Liver (tissue), 9 donors: ENCODE measurements around the gene VWA2. TPM values are rescaled to one million over a fixed set of nuclear protein-coding genes. Genes with fewer than 3 reads are reported as not detected.

Experiments used
- DNase-seq: peaks from one replicate; pipeline ENCODE4 v3.0.0-alpha.2; 2017; ENCODE audit warnings: low spot score
- H3K27ac ChIP-seq, 2 donors: one replicate each; pipeline ENCODE4 v1.7.0; 2013; ENCODE audit warnings: inconsistent platforms in 2 of 2, low read length in 2 of 2, control low read depth in 1 of 2, low read depth in 1 of 2, mild to moderate bottlenecking in 1 of 2
- H3K27me3 ChIP-seq, 4 donors: one replicate each; pipeline versions ENCODE4 v1.6.1 to v1.7.0; 2013; ENCODE audit warnings: low read length in 3 of 4, inconsistent platforms in 1 of 4, mild to moderate bottlenecking in 1 of 4, moderate library complexity in 1 of 4; ENCODE audit not compliant: control insufficient read depth in 4 of 4, insufficient read depth in 4 of 4
- H3K36me3 ChIP-seq, 4 donors: one replicate each; pipeline versions ENCODE4 v1.6.1 to v1.7.0; 2013; ENCODE audit warnings: low read length in 3 of 4, mild to moderate bottlenecking in 3 of 4, low read depth in 1 of 4, moderate library complexity in 1 of 4; ENCODE audit not compliant: control insufficient read depth in 4 of 4, insufficient read depth in 3 of 4
- H3K4me1 ChIP-seq, 4 donors: one replicate each; pipeline versions ENCODE4 v1.6.1 to v1.7.0; 2013; ENCODE audit warnings: low read length in 3 of 4, mild to moderate bottlenecking in 3 of 4, moderate library complexity in 1 of 4; ENCODE audit not compliant: control insufficient read depth in 4 of 4, insufficient read depth in 4 of 4
- H3K4me3 ChIP-seq, 3 donors: one replicate each; pipeline versions ENCODE4 v1.6.1 to v1.7.0; 2013; ENCODE audit warnings: low read length in 3 of 3, control low read depth in 1 of 3, low read depth in 1 of 3, mild to moderate bottlenecking in 1 of 3
- H3K9ac ChIP-seq, 2 donors: one replicate each; pipeline ENCODE4 v1.7.0; 2013; ENCODE audit warnings: low read length in 2 of 2, mild to moderate bottlenecking in 2 of 2, moderate library complexity in 2 of 2, control low read depth in 1 of 2, low read depth in 1 of 2
- H3K9me3 ChIP-seq, 4 donors: one replicate each; pipeline versions ENCODE4 v1.6.1 to v1.7.0; 2013; ENCODE audit warnings: low read length in 3 of 4; ENCODE audit not compliant: control insufficient read depth in 4 of 4
- EGR1 ChIP-seq, 2 donors: IDR thresholded peaks; 2 replicates each; pipeline ENCODE4 v1.6.1; 2016 to 2018; ENCODE audit warnings: antibody characterized with exemption in 2 of 2, low read depth in 2 of 2
- FOXA1 ChIP-seq: IDR thresholded peaks from 2 replicates; pipeline ENCODE4 v1.6.1; 2016; ENCODE audit warnings: antibody characterized with exemption
- FOXA2 ChIP-seq: IDR thresholded peaks from 2 replicates; pipeline ENCODE4 v1.6.1; 2016; ENCODE audit warnings: antibody characterized with exemption
- HNF4A ChIP-seq, 2 donors: conservative IDR thresholded peaks; 2 replicates each; pipeline ENCODE4 v1.6.1; 2016; ENCODE audit warnings: antibody characterized with exemption in 2 of 2, mild to moderate bottlenecking in 2 of 2
- HNF4G ChIP-seq: IDR thresholded peaks from 2 replicates; pipeline ENCODE4 v1.6.1; 2016; ENCODE audit warnings: antibody characterized with exemption
- JUND ChIP-seq, 2 donors: IDR thresholded peaks; 2 replicates each; pipeline ENCODE4 v1.6.1; 2016; ENCODE audit warnings: antibody characterized with exemption in 2 of 2
- NR2F2 ChIP-seq: IDR thresholded peaks from 2 replicates; pipeline ENCODE4 v1.6.1; 2016; ENCODE audit warnings: antibody characterized with exemption
- RAD21 ChIP-seq, 2 donors: IDR thresholded peaks; 2 replicates each; pipeline ENCODE4 v1.6.1; 2016; ENCODE audit warnings: antibody characterized with exemption in 2 of 2, mild to moderate bottlenecking in 2 of 2
- RXRA ChIP-seq, 2 donors: IDR thresholded peaks; 2 replicates each; pipeline ENCODE4 v1.6.1; 2017 to 2018; ENCODE audit warnings: antibody characterized with exemption in 2 of 2, mild to moderate bottlenecking in 1 of 2
- SP1 ChIP-seq: IDR thresholded peaks from 2 replicates; pipeline ENCODE4 v1.6.1; 2018; ENCODE audit warnings: antibody characterized with exemption, mild to moderate bottlenecking
- TAF1 ChIP-seq: conservative IDR thresholded peaks from 2 replicates; pipeline ENCODE4 v1.6.1; 2016; ENCODE audit warnings: antibody characterized with exemption, mild to moderate bottlenecking
- YY1 ChIP-seq: IDR thresholded peaks from 2 replicates; pipeline ENCODE4 v1.6.1; 2016; ENCODE audit warnings: antibody characterized with exemption, mild to moderate bottlenecking
- WGBS: extraction: QIAGEN DNeasy Blood & Tissue Kit; methylation state at CpG from one replicate; pipeline ENCODE4 v1.1.7; 2013; 5-methylcytosine and 5-hydroxymethylcytosine counted together
- polyA plus RNA-seq, 2 donors: library from polyadenylated mRNA; stranded (reverse) in 1 of 2; unstranded in 1 of 2; fragments of 200-250 nt in 1 of 2; fragments of >200 nt in 1 of 2; fragmentation: Nextera tagmentation in 1 of 2; extraction: Ambion mirVana in 1 of 2; gene quantifications; one replicate each; pipeline versions ENCODE4 v1.2.1 to v1.2.3, GENCODE V29; 2013 to 2015
- total RNA-seq, 2 donors: library from RNA; depleted of rRNA; stranded (reverse); fragments of >200 nt; gene quantifications; one replicate each; pipeline ENCODE4 v1.2.3, GENCODE V29; 2014
- TF ChIP-seq, protein P1 (sequence below): IDR thresholded peaks from 2 replicates; pipeline ENCODE4 v1.6.1; 2016; ENCODE audit warnings: antibody characterized with exemption
- TF ChIP-seq, protein P2 (sequence below): fragments of 150-350 bp; IDR thresholded peaks from 2 replicates; pipeline ENCODE4 v1.5.1; 2017; ENCODE audit warnings: improper control_type of control experiment, low read depth, low read length; ENCODE audit not compliant: missing input control
- TF ChIP-seq, protein P3 (sequence below): IDR thresholded peaks from 2 replicates; pipeline ENCODE4 v1.6.1; 2016; ENCODE audit warnings: antibody characterized with exemption
- TF ChIP-seq, protein P4 (sequence below): IDR thresholded peaks from 2 replicates; pipeline ENCODE4 v1.6.1; 2016; ENCODE audit warnings: antibody characterized with exemption, mild to moderate bottlenecking
- donor health status: healthy.
- donor health status: healthy.
- donor health status: healthy.
- donor health status: healthy.
- donor health status: healthy.

VWA2 gene
- total and polyA plus RNA-seq, 4 donors = 0.05 to 0.25 TPM; not detected in 2

DNA sequence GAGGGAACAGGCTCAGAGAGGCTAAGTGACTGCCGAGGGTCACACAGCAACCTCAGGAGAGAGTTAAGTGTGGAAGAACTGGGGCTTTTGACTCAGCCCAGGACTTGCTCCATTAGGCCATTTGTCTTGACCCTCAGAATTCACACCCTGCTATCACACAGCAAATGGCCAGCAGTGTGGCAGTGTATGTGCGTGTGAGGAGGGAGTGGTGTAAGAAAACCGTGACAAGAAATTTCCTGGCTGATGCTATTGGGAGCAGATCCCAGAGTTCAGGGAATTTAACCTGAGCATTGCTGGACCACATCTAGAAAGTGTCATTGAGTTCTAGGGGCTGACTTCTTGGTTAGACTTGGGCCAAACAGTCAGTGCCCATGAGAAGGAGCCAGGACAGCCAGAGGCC, 18.4 kb downstream of the VWA2 start:
- Histone ChIP-seq H3K9me3 (no peaks in the 10 kb centered on the region), H3K9ac (no peak overlapping the region), H3K27ac (no peak overlapping the region), H3K36me3 (no peaks in the 10 kb centered on the region), H3K27me3 (no peaks in the 10 kb centered on the region), H3K4me3 (no peak overlapping the region), H3K4me1 (no peaks in the 10 kb centered on the region)
- 70% methylated on average over 3 of the region's 3 CpGs for WGBS
- no peak for TF ChIP-seq YY1
- no peak for TF ChIP-seq EGR1 (IDR thresholded peaks at IDR 0.05; ENCODE audit: low read depth in 2 of 2)
- no peak for TF ChIP-seq HNF4A (conservative IDR thresholded peaks at IDR 0.05)
- no peak for TF ChIP-seq TAF1
- TF ChIP-seq SP1 = no peak
- TF ChIP-seq, protein P1, sequence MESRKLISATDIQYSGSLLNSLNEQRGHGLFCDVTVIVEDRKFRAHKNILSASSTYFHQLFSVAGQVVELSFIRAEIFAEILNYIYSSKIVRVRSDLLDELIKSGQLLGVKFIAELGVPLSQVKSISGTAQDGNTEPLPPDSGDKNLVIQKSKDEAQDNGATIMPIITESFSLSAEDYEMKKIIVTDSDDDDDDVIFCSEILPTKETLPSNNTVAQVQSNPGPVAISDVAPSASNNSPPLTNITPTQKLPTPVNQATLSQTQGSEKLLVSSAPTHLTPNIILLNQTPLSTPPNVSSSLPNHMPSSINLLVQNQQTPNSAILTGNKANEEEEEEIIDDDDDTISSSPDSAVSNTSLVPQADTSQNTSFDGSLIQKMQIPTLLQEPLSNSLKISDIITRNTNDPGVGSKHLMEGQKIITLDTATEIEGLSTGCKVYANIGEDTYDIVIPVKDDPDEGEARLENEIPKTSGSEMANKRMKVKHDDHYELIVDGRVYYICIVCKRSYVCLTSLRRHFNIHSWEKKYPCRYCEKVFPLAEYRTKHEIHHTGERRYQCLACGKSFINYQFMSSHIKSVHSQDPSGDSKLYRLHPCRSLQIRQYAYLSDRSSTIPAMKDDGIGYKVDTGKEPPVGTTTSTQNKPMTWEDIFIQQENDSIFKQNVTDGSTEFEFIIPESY = no peak
- TF ChIP-seq, protein P2, sequence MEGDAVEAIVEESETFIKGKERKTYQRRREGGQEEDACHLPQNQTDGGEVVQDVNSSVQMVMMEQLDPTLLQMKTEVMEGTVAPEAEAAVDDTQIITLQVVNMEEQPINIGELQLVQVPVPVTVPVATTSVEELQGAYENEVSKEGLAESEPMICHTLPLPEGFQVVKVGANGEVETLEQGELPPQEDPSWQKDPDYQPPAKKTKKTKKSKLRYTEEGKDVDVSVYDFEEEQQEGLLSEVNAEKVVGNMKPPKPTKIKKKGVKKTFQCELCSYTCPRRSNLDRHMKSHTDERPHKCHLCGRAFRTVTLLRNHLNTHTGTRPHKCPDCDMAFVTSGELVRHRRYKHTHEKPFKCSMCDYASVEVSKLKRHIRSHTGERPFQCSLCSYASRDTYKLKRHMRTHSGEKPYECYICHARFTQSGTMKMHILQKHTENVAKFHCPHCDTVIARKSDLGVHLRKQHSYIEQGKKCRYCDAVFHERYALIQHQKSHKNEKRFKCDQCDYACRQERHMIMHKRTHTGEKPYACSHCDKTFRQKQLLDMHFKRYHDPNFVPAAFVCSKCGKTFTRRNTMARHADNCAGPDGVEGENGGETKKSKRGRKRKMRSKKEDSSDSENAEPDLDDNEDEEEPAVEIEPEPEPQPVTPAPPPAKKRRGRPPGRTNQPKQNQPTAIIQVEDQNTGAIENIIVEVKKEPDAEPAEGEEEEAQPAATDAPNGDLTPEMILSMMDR = no peak
- TF ChIP-seq NR2F2 = no peak
- DNase-seq = no peak

DNA sequence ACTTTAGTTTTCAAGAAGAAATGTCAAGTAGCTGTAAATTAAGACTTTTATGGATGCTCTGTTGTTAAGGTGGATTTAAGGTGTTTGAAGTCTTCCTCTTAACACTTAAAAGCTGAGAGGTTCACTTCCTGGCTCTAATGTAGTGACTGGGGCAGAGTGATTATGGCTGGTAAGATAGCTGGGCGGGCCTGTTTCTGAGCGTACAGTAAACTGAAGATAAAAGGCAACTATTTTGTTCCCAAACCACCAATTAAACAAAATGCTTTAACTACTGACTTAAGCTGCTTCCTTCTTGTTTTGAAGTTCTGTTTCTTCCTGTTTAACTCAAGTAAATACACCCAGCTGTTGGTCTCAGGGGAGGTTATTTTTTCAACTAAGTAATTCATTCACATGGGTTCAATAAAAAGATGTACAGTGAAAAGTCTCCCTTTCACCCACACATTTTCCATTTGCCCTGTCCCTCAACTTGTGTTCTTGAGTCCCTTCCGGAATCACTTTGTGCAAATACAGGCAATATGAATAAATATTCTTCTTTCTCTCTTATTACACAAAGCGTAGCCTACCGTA, 19.3 kb downstream of the VWA2 start:
- Histone ChIP-seq H3K27me3 (no peaks in the 10 kb centered on the region), H3K4me3 (no peak overlapping the region), H3K9ac (no peak overlapping the region), H3K27ac (no peak overlapping the region), H3K4me1 (no peaks in the 10 kb centered on the region), H3K36me3 (no peaks in the 10 kb centered on the region), H3K9me3 (no peaks in the 10 kb centered on the region)
- WGBS = 83% methylated on average over 5 of the region's 5 CpGs
- TF ChIP-seq, protein P3, sequence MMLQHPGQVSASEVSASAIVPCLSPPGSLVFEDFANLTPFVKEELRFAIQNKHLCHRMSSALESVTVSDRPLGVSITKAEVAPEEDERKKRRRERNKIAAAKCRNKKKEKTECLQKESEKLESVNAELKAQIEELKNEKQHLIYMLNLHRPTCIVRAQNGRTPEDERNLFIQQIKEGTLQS = no peak
- no peak for TF ChIP-seq HNF4A (conservative IDR thresholded peaks at IDR 0.05)
- no peak for TF ChIP-seq EGR1 (IDR thresholded peaks at IDR 0.05; ENCODE audit: low read depth in 2 of 2)
- no peak for TF ChIP-seq JUND (IDR thresholded peaks at IDR 0.05)
- TF ChIP-seq TAF1 = no peak
- TF ChIP-seq FOXA2 = no peak
- TF ChIP-seq, protein P2 = no peak
- TF ChIP-seq, protein P4, sequence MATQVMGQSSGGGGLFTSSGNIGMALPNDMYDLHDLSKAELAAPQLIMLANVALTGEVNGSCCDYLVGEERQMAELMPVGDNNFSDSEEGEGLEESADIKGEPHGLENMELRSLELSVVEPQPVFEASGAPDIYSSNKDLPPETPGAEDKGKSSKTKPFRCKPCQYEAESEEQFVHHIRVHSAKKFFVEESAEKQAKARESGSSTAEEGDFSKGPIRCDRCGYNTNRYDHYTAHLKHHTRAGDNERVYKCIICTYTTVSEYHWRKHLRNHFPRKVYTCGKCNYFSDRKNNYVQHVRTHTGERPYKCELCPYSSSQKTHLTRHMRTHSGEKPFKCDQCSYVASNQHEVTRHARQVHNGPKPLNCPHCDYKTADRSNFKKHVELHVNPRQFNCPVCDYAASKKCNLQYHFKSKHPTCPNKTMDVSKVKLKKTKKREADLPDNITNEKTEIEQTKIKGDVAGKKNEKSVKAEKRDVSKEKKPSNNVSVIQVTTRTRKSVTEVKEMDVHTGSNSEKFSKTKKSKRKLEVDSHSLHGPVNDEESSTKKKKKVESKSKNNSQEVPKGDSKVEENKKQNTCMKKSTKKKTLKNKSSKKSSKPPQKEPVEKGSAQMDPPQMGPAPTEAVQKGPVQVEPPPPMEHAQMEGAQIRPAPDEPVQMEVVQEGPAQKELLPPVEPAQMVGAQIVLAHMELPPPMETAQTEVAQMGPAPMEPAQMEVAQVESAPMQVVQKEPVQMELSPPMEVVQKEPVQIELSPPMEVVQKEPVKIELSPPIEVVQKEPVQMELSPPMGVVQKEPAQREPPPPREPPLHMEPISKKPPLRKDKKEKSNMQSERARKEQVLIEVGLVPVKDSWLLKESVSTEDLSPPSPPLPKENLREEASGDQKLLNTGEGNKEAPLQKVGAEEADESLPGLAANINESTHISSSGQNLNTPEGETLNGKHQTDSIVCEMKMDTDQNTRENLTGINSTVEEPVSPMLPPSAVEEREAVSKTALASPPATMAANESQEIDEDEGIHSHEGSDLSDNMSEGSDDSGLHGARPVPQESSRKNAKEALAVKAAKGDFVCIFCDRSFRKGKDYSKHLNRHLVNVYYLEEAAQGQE = no peak
- no peak for TF ChIP-seq SP1
- TF ChIP-seq FOXA1 = no peak
- TF ChIP-seq YY1 = no peak
- TF ChIP-seq HNF4G = no peak
- TF ChIP-seq RAD21 (IDR thresholded peaks at IDR 0.05) = no peak
- no peak for TF ChIP-seq RXRA (IDR thresholded peaks at IDR 0.05)
- TF ChIP-seq, protein P1 = no peak
- no peak for TF ChIP-seq NR2F2
- no peak for DNase-seq
